Sciatic nerve (tissue), 2 donors: ENCODE data around the gene SPNS3. TPM values are rescaled to one million over a fixed set of nuclear protein-coding genes. Genes with fewer than 3 reads are reported as not detected.

ENCODE experiments used
- ATAC-seq: fragments of 200-7000 bp; cut with Tn5 transposase; one replicate; pipeline ENCODE4 v1.9.1; 2020; ENCODE audit warnings: mild to moderate bottlenecking, moderate library complexity
- DNase-seq: peaks from one replicate; pipeline ENCODE4 v3.0.0-alpha.2; 2020; ENCODE audit warnings: low spot score
- intact Hi-C: fragments of 100-400 bp; cut with DNase I; formaldehyde crosslinking; loops from one replicate; pipeline ENCODE4 v1.14.2; 2022
- total RNA-seq: library from RNA; stranded (reverse); fragmentation: NEBNext Ultra II Directional; extraction: Animal tissue kit (Norgen Biotek cat#: 25700); gene quantifications from one replicate; pipeline ENCODE4 v1.2.1, GENCODE V29; 2021
- donor health status: DM: no; HTN: no; CAD: no.
- donor health status: DM: no; HTN: no; CAD: no.

Gene SPNS3, protein sequence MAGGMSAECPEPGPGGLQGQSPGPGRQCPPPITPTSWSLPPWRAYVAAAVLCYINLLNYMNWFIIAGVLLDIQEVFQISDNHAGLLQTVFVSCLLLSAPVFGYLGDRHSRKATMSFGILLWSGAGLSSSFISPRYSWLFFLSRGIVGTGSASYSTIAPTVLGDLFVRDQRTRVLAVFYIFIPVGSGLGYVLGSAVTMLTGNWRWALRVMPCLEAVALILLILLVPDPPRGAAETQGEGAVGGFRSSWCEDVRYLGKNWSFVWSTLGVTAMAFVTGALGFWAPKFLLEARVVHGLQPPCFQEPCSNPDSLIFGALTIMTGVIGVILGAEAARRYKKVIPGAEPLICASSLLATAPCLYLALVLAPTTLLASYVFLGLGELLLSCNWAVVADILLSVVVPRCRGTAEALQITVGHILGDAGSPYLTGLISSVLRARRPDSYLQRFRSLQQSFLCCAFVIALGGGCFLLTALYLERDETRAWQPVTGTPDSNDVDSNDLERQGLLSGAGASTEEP
- 2.0 TPM for total RNA-seq

DNA sequence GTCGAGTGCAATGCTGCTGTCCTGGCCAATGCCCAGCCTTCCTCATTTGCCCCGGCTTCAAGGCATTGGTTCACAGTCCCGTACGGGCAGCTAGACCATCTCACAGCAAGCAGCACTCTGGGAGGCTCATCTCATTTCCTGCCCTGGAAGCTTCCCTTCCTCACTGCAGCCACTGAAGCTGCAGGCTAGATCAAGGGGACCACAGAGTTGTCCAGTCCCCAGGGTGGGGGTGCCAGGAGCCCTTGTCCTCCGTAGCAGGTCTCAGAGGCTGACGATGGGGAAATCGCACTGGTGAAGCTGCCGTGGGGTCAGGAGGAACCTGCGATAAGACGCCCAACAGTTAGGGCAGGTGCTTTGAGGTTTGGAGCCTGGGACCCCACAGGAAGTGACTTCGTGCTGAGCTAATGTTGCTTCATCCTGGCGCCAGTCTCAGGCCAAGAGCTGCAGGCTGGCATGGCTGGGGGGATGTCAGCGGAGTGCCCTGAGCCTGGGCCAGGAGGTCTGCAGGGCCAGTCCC lies at the start of gene SPNS3:
Gene SPNS3, plus strand, starts transcription at position 426 of the 517 bp plus-strand sequence. Its CDS starts 28 bp downstream, at position 454.
- ATAC-seq: no peak
- intact Hi-C loops: no loop called here
- DNase-seq: no peak

DNA sequence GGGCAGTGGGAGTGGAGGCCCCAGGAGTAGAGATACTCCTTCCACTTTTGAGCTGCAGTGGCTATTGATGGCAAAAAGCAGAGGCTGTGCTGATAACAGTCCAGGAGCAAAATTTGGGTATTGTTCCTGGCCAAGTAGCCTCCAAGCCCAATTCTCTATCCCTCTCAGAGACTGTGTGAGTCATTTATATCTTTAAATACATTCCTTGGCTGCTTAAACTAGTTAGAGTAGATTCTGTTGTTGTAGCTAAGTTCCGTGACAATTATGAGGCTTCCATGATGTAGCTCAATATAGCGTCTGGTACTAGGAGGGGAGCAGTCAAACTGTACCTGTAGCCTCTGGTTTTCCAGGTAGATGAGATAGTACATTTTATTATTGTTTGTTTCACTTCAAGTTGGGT lies 47.3 kb upstream of the SPNS3 start:
- ATAC-seq: no peak
- DNase-seq: no peak
- intact Hi-C loops: no loop called here

DNA sequence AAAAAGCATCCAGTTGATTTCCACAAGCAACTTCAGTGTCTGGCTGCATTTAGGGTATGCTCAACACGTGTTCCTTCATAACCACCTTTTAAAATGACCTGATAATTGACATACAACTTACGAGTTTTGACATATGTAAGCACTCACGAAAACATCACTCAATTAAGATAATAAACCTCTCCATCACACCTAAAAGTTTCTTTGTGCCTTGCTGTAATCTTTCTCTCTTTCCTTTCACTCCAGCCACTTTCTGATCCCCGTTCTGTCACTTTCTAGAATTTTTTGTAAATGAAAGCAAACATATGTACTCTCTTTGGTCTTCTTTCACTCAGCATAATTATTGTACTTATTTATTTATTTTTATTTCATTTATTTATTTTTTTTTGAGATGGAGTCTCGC lies 46.6 kb upstream of the SPNS3 start:
- ATAC-seq (no peak), DNase-seq (no peak)
- intact Hi-C loops: no loop called here

DNA sequence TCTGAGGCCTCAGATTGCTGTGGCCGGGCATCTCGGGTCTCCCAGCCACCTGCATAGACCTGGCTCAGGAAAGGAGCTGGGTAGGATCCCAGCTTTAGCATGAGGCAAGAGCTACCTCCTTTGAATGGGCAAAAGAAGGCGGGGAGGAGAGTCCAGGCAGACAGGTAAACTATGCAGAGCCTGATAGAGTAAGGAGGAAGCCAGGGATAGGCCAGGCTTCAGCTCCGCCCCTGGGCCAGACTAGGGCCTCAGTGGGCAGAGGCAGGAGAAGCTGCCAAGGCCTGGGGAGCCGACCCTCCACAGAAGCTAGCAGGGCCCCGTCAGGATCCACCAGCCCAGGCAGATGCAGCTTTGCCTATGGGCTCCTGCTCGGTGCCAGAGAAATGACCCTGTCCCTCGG lies 44.7 kb upstream of the SPNS3 start:
- no peak for DNase-seq
- ATAC-seq: no peak
- intact Hi-C loops: no loop called here

DNA sequence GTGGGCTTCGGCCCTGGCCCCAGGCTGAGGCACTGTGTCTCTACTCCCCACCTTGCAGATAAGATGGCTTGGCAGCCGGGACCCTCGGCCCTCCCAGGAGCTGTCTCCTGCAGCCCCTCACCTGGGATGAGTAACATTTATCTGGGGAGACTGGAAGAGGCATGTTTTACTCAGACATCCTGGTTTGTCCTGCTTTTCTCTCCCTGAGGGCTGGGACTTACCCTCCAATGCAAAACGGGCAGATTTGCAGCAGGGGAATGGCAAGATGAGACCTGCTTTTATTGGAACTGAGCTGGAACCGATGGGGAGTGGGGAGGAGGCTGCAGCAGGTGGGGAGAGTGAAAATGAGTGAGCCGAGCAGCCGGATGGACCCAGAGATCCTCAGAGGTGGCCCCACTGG lies 39.9 kb upstream of the SPNS3 start:
- intact Hi-C loops: no loop called here
- ATAC-seq (no peak), DNase-seq (no peak)

DNA sequence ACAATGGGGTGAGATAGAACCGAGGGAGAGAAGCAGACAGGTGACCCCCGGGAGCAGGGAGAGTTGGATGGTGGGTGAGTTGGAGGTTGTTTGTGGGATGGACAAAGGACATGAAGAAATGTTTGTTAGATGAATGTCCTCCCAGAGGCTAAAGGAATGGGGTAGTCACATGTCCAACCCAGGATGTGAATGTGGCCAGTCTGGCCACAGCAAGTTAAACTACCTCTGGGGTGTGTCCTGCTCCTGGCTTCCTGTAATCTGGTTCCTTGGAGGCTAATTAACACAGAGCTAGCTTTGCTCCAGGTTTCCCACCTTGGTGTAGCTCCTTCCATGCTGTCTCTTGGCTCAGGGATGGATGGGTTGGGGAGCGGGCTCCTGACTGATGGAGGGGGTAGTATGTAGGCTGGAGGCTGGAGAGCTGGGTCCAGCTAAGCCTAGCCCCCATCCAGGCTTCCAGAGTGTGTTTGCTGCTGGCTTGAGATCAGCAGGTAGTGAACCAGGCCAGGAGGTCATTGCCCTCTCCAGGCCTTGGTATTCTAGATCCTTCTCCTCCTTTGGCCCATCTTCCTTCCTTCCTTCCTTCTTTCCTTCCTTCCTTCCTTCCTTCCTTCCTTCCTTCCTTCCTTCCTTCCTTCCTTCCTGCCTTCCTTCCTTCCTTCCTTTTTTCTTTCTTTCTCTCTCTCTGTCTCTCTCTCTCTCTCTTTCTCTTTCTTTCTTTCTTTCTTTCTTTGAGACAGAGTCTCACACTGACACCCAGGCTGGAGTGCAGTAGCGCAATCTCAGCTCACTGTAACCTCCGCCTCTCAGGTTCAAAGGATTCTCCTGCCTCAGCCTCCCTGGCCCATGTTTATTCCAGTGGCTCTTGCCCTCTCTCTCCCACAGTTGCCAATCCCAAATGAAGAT lies 39.3 kb upstream of the SPNS3 start:
- intact Hi-C loops: no loop called here

DNA sequence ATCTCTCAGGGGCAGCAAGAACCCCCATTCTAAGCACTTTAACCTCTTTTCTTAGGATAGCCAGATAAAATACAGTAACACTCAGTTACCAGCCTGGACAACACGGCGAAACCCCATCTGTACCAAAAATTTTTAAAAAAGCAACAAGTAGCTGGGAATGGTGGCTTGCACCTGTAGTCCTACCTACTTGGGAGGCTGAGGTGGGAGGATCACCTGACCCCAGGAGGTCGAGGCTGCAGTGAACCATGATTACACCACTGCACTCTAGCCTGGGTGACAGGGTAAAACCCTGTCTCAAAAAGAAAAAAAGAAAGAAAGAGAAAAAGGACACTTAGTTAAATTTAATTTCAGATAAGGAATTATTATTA lies 38.6 kb upstream of the SPNS3 start:
- no peak for ATAC-seq
- intact Hi-C loops: no loop called here

More for the DNA sequence above, 39.3 kb upstream of the SPNS3 start:
- DNase-seq (no peak), ATAC-seq (no peak)

DNA sequence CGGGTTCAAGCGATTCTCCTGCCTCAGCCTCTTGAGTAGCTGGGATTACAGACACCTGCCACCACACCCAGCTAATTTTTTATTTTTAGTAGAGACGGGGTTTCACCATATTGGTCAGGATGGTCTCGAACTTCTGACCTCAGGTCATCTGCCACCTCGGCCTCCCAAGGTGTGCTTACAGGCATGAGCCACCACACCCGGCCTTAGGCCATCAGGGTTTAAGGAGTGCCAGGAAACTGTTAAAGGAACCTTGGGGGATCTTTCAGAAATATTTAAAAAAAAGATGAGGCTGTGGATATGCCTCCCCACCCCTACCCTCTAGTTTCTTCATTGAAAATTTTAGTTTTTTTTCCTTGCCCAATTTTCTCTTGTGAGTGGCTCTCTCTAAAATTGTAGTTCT lies 35.9 kb upstream of the SPNS3 start:
- DNase-seq (no peak), ATAC-seq (no peak)
- intact Hi-C loops: no loop called here

More for the DNA sequence above, 38.6 kb upstream of the SPNS3 start:
- DNase-seq: no peak

DNA sequence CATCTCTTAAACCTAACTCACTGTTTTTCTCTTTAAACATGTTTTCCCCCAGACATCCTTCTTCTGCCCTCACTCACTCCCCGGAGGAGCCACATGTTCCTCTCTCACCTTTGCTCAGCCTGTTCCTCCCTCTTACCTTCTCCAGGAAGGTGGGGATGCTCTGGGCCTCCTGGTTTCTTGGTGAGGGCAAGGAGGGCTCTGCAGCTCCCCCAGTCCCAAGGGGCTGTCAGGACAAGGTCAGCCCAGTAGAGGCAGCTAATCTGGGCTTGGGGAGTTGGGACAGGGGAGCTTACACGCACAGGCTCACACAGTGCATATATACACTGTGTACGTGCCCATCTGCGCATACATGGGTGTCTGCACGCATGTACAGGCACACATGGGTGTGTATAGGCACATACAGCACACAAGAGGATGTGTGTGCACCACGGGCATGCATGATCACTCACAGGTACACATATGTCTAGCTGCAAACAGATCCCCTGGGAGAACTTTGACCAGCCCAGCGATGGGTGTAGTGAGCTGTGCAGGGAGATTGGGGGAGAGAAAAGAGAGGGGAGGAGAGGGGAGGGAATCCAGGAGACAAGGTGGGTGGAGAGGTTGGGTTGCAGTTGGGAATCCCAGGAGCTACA lies 28.6 kb upstream of the SPNS3 start:
- intact Hi-C loops: no loop called here

DNA sequence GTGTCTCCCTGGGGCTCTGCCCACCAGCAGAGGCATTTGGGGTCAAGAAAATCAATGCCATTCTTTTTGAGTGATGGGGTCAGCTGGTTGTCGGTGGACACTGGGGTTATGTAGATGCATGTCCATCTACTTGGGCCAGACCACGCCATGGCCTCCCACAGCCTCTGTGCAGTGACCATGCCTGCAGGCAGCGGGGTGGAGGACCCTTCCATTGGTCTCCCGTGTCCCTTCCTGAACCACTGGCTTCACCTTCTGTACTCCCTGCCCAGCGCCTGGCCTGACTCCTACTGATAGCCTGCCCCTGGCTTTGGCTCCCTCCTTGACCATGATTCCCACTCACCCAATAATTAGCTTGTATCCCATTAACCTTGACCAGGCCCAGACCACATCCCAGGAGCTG lies 28.0 kb upstream of the SPNS3 start:
- ATAC-seq (no peak), DNase-seq (no peak)
- intact Hi-C loops: no loop called here

More for the DNA sequence above, 28.6 kb upstream of the SPNS3 start:
- ATAC-seq (no peak), DNase-seq (no peak)

DNA sequence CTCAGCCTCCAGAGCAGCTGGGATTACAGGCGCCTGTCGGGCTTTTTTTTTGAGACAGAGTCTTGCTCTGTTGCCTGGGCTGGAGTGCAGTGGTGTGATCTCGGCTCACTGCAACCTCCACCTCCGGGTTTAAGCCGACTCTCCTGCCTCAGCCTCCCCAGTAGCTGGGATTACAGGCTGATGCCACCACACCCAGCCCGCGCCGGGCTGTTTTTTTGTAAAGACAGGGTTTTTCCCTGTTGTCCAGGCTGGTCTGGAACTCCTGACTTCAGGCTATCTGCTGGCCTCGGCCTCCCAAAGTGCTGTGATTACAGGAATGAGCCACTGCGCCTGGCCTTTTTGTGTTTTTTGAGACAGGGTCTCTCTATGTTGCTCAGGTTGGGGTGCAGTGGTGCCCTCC lies 27.4 kb upstream of the SPNS3 start:
- intact Hi-C loops: no loop called here
- DNase-seq: no peak
- no peak for ATAC-seq

DNA sequence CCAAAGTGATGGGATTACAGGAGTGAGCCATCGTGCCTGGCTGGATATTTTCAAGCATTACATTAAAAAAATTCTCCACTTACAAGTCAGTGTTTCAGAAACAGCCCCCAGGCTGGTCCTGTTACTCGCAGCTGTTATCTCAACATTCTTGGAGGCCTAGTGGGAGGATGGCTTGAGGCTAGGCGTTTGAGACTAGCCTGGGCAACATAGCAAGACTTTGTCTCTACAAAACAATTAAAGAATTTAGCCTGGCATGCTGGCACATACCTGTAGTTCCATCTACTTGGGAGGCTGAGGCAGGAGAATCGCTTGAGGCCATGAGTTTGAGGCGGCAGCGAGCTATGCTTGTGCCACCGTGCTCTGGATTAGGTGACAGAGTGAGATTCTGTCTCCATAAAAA lies 26.5 kb upstream of the SPNS3 start:
- intact Hi-C loops: no loop called here
- ATAC-seq: no peak
- DNase-seq: no peak

DNA sequence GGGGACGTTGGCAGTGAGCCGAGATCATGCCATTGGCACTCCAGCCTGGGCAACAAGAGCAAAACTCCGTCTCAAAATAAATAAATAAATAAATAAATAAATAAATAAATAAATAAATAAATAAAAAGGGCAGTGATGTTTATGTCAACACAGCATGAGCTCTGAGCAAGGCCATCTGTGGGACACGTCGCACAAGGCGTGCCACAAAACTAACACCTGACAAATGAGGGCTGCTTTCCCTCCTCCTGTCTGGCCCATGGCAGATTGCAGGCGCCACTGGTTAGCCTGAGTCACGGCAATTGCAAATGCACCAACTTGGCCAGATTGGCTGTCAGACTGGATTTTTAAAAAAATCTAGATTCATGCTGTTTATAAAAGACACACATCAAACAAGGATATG lies 25.9 kb upstream of the SPNS3 start:
- intact Hi-C loops: no loop called here

DNA sequence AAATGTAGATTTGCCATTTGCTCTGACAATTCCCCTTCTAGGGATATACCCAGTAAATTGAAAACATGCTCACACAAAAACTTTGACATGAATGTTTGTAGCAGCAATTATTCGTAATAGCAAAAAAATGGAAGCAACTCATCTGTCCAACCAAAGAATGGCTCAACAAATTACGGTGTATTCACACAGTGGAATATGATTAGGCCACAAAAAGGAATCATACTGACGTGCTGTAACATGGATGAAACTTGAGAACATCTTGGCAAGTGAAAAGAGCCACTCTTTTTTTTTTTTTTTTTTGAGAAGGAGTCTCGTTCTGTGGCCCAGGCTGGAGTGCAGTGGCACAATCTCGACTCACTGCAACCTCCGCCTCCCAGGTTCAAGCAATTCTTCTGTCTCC lies 24.1 kb upstream of the SPNS3 start:
- intact Hi-C loops: loop anchor here (5.0 kb wide), 1 partner anchor 192 kb away; no protein-coding TSS in a partner anchor
- DNase-seq (no peak), ATAC-seq (no peak)

More for the DNA sequence above, 25.9 kb upstream of the SPNS3 start:
- DNase-seq: no peak
- ATAC-seq: no peak

DNA sequence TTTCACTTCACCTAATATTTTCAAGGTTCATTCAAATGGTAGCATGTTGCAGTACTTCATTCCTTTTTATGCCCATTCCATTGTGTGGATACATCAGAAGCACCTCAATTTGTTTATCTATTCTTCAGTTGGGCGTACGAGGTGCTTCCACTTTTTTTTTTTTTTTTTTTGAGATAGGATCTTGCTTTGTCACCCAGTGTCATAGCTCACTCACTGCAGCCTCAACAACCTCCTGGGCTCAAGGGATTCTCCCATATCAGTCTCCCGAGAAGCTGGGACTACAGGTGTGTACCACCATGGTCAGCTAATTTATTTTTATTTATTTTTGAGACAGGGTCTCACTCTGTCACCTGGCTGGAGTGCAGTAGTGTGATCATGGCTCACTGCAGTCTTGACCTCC lies 22.5 kb upstream of the SPNS3 start:
- DNase-seq (no peak), ATAC-seq (no peak)
- intact Hi-C loops: loop anchor here (5.0 kb wide), 1 partner anchor 194 kb away; no protein-coding TSS in a partner anchor

DNA sequence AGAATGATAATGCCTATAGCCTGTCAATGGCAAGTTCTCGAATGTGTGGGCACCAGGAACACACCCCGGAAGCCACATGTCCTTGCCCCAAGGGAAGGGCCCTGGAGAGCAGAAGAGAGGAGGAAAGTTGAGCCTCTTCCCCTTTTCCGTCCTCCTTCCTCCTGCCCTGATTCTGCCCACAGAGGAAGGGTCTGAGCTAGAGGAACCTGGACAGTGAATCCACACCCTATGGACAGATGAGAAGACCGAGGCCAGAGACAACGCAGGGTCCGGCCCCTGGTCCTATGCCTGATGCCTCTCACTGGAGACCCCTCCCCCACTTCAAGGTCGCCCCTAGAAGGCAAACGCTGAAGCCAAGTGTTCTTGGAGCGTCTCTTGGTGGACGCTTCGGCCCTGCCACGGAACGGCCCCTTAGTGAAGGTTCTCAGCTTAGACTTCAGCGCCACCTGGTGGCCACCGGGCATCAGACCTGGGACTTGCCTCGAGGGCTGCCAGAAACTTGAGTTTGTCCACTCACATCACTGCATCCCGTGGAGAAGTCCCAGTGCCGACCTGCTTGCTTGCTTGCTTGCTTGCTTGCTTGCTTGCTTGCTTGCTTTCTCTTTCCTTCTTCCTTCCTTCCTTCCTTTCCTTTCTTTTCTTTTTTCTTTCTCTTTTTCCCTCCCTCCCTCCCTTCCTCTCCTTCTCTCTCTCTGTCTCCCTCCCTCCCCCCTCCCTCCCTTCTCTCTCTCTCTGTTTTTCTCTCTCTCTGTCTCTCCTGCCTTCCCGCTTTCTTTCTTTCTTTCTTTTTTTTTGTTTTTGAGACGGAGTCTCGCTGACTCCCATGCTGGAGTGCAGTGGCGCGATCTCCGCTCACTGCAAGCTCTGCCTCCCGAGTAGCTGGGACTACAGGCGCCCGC lies 20.6 kb upstream of the SPNS3 start:
- ATAC-seq: peak; percentile 97
- DNase-seq: peak; percentile 98
- intact Hi-C loops: loop anchor here (5.0 kb wide), 1 partner anchor 196 kb away; no protein-coding TSS in a partner anchor

DNA sequence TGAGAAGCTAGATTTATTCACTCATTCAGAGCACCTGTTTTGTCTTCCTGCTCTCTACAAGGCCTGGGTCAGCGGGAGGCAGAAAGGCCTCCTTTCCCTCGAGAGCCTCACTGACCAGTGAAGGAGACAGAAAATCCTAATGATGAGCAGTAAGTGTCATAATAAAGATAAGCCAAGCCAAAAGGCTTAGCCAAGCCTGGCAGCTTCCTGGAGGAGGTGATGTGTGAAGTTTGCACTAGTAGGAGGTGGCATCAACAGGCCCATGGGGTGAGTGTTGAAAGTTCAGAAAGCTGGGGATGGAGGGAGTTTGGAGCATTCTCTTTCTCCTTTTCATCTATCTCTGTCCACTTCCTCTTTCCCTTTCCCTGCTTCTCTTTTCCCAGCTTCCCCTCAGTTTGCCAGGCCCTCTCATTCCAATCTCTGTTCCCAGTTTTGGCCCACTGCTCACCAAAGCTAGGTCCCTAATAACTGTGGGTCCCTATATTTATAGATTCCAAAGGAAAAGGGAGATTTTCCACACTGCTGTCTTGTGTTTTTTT lies 16.5 kb upstream of the SPNS3 start:
- intact Hi-C loops: no loop called here
- no peak for DNase-seq
- no peak for ATAC-seq

DNA sequence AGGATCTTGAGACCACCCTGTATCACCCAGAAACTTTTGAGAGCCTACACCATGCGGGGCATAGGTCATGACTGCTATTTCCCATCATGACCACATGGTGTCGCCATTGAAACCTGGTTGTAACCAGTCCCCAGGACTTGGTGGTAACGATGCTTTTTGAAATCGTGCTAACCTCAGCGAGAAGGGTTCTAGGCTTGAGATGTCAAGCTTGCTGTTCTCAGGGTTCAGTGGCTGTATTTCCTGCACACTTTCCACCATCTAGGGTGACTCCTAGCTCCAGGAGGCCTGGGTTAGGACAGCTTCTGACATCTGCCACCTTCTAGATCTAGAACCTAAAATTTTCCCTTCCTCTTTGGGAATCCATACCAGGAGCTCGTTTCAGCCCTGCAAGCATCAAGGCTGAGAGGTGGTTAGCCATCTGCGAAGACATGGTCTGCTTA lies 13.0 kb upstream of the SPNS3 start:
- DNase-seq (no peak), ATAC-seq (peak; percentile 83)
- intact Hi-C loops: no loop called here
